Amygdala (tissue), 56 donors: ENCODE data around the gene LPA.
"Not testable (repeated sequence)": the region's sequence is repeated elsewhere in the genome, so short reads cannot be mapped to it uniquely, and the experiment has no call there.

ENCODE experiments used
- DNase-seq, 56 donors: peaks; one replicate each; lab custom pipeline; 2025; lab: John Stamatoyannopoulos, UW

The LPA gene

DNA sequence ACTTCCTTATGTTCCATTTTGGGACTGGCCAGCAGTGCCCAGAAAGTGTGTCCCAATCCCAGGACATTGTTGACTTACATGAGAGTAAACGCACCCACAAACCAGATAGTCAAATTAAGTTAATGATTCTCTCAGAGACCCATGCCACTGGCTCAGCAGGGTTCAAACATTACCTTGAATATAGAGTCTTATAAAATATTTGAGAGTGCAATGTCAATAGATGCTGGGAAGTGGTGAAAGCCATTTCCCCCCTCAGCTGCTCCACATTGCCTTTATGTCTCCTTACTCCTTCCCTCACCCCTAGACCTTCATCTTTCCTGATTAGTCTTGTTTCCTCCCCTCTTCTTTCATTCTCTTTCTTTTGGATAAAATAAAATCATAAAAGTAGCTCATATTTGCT, at the start of gene LPA:
TSS of gene LPA (minus strand) at position 78 of the 400 bp plus-strand sequence. CDS start at position 17, 61 bp downstream.
- DNase-seq = not testable (repeated sequence)

DNA sequence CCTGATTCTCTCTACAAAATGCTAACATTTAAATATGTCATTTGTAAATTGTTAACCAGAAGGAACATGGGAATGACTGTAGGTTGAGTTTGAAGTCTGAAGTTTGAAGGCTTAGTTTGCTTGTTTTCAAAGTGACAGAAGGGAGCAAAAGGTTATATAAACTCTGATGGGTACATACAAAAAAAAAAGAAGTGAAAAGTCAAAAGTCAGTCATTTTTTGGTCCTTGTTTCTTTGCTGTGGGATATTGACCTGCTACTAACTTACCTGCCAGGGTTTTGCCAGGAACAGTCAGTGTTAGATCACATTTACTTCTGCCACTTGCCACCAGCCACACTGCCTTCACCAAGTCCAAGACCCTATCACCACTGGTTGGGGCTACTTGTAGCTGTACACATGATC, 44.9 kb upstream of the LPA start:
- DNase-seq = not testable (repeated sequence)

DNA sequence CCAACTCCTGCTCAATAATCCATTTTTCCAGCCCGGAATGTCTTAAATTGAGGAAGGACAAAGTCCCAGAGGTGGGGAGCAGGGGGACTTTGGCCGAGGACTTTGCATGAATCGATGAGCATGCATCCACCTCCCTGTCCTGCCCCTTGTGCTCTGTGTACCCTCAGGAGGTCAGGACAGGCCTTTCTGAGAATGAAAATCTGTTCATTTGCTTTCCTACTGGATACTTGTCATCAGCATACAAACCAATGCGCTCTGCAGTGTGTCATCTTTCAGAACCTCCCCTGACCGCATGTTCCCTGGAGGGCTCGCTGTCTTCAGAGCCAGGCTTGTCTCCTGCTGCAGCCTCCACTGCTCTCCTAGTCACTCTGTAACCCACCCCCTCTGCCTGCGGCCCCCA, 40.6 kb upstream of the LPA start:
- not testable (repeated sequence) for DNase-seq

DNA sequence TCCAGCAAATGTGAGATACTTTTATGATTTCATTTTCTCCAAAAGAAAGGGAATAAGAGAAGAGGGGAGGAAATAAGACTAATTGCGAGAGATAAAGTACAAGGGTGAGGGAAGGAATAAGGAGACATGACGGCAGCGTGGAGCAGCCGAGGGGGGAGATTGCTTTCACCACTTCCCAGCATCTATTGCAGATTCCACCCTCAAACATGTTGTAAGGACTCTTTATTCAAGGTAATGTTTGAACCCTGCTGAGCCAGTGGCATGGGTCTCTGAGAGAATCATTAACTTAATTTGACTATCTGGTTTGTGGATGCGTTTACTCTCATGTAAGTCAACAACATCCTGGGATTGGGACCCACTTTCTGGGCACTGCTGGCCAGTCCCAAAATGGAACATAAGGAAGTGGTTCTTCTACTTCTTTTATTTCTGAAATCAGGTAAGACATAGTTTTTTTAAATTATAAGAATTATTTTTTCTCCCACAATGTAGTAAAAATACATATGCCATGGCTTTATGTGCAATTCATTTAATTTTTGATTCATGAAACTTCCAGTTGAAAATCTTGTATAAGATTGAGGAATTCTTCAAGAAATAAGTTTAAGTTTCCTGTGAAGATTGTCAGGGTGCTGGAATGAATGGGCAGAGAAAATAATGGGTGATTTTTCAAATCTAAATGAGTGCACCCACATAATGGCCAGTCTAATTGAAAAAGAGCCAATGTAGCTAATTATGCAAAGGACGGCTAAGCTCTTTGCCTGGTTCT, 38.0 kb upstream of the LPA start, which contains the start of gene PLG:
TSS of gene PLG (plus strand) at position 327 of the 763 bp plus-strand sequence. CDS start at position 388, 61 bp downstream.
- DNase-seq = not testable (repeated sequence)

GRCh38 chr6:160697826-160698225, 33.8 kb upstream of the LPA start:
- DNase-seq = no peak

DNA sequence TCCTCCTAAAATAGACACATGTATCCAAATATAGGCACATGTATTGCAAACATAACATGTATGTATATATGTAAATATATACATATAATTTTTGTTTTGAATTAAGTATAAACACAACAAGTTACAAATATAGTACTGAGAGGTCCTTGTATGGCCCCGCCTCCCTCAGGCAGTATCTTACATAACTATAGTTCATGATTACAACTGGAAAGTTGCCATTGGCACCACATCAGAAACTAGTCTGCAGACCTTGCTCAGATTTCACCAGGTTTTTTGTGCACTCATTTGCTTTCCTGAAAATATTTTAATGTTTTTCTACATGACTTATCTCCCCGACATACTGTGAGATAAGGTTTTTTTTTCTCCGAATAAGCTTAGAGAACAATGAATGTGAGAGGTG, 32.8 kb upstream of the LPA start:
- not testable (repeated sequence) for DNase-seq

DNA sequence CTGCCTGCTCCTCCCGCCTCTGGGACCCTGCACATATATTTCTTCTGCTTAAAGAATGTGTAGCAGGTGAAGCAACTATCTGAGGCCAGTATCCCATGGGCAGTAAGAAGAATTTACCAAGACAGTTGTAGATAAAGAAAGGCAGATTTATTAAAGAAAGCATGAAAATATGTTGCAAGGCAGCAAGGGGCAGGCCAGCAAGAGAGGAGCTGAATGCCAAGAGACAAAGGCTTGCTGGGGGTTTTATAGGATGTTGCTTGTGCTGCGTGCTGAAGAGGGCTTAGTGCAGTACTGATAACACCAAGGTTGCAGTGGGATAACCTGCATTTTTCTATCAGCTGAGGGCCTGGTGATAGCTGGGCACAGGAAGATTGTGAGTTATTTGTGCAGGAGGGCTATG, 31.5 kb upstream of the LPA start:
- not testable (repeated sequence) for DNase-seq

DNA sequence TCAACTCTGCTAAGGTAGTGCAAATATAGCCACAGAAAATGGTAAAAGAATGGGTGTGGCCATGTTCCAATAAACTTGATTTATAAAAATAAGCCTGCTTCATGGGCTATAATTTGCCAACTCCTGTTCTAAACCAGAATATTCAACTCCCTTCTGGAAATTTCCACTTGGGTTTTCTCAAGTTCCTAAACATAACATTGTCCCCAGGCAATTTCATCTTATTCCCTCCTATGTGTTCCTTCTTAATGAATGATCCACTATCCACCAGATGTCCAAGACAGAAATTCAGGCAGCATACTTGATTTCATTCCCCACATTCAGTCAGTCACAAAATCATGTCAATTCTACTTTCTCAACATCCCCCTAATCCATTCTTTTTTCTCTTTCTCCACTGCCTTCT, 30.9 kb upstream of the LPA start:
- DNase-seq = not testable (repeated sequence)

DNA sequence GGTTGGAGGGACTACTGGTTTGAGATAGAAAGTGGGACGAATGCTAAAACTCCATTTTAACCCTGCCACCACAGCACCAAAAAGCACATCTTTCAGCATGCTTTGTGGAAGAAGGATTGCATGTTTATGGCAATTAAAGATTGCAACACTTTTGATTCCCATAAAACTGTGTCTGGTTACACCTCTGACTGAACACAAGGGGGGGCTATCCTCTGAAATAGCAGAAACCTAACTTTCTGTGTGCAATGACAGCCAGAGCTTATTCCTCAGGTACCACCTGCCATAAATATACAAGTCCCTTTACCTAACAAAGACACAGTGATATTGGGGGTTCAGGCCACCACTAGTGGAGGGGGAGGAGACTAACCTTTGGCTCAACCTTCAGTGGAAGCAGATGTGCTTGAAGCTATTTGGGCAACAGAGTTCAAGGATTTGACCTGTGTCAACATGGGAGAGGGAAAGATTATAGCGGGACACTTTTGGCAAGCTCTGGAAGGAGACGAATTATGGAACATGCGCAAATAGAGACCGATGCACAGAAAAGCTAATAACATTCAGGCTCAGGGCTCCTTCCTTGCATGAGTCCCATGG, 28.4 kb upstream of the LPA start:
- DNase-seq = no peak

- DNase-seq = no peak
Observed at GRCh38 chr6:160691617-160692016, 27.5 kb upstream of the LPA start.

DNA sequence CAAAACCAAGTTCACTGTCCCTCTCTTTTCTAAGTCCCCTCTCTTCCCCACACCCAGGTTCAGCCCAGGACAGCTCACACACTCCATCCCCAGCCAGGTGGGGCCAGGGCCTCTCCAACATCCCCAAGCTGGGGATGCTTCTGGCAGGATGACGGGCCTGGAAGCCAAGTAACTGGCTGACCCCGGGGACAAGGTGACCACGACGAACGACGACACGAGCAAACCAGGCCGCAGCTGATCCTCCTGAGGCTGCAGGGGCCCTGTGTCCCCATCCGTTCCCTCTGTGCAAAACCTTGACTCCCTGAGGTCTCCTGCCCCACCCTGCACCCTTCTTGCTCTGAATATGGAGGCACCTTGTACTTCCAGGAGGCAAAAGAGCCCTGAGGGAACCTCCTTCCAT, 26.4 kb upstream of the LPA start:
- DNase-seq = no peak

DNA sequence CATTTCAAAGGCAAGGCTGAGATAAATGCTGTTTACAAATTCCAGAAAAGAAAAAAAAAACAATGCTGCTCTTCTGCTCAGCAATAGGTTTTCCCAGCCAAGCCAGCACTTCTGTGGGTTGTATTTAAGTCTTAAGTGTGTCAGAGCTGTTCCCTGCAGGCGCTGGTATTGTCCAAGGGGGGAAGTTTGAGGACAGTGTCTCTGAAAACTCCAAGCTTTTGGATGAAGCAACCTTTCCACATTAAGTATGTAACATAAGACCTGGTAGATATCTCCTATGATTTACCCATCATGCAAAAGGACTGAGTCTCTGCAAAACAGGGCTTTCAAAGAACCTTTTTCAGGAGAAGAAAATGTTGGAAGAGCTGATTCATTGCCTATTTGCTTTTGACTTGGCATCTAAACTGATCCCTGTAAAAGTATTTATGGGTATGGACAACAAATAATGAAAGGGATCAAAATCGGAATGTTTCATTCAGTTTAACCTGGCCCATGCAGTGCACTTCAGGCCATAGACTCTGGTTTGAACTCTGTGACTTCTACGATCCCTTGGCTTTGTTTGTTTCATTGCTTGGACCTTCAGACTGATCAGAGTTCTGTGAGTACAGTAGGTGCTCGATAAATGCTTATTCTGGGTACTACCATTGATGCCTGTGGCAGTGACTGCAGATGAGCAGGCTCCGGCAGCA, 21.8 kb upstream of the LPA start:
- no peak for DNase-seq

- DNase-seq = not testable (repeated sequence)
Observed at GRCh38 chr6:160685101-160685761, 21.2 kb upstream of the LPA start.

DNA sequence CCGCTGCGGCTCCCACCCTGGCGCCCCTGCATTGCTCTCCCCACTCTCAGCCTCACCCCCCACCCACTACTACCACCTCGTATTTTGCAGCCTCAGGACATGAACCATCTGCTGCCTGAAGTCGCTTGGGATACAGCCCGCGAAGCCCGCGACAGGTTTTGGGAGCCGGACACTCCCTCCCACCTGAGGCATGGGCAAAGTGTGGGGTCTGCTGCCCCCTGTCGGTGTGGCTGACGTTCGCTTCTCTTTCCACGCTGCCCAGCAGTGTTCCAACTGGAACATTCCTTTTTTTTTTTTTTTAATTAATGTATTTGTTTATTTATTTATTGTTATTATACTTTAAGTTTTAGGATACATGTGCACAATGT, 15.3 kb upstream of the LPA start:
- no peak for DNase-seq

DNA sequence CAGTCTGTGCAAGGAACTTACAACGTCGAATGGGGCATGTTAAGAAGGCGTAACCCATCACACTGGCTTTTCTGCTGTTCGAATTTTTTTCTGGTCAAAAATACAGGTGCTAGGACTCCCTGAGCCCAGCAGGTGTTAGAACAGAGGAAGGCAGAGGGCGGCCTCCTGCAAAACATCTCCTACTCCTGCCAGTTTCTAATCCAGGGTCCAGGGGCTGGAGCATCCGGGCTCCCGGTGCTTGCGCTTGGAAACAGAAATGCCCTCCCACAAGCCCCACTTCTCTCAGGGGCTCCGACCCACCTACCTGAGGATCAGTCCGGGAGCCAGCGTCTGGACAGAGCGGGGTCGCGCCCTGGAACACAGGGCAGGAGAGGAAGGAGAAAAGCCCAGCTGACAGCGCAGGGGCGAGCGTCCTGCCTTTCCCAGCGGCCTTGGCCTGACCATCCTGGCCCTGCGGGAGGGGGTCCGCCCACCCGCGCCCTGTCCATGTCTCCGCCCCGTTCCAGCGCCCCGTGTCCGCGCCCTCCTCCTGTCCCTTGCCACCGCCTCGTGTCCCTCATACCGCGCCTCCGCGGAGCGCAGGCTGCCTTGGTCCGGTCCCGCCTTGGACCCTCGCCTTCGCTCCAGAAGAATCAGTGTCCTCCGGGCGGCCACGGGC, 14.8 kb upstream of the LPA start:
- no peak for DNase-seq

- DNase-seq = no peak
Observed at GRCh38 chr6:160678230-160678629, 14.2 kb upstream of the LPA start.

DNA sequence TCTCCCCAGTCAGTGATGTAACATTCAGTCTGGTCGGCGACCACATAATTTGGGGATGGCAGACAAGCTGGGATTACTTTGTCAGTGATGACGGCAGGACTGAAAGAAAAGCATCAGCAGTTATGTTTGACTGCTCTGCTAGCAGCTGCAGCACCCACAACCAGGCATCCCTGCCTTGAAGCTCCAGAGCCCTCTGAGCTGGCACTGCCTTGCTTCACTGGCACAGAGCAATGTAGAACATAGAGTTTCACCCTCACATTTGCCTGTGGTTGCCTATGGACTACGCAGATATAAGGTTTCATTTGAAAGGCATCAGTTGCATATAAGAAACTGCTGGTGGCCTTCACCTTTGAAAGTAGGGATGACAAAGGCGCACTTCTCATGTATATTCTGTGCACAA, 12.3 kb upstream of the LPA start:
- DNase-seq = not testable (repeated sequence)

GRCh38 chr6:160668589-160668988, 4.5 kb upstream of the LPA start:
- DNase-seq = no peak

DNA sequence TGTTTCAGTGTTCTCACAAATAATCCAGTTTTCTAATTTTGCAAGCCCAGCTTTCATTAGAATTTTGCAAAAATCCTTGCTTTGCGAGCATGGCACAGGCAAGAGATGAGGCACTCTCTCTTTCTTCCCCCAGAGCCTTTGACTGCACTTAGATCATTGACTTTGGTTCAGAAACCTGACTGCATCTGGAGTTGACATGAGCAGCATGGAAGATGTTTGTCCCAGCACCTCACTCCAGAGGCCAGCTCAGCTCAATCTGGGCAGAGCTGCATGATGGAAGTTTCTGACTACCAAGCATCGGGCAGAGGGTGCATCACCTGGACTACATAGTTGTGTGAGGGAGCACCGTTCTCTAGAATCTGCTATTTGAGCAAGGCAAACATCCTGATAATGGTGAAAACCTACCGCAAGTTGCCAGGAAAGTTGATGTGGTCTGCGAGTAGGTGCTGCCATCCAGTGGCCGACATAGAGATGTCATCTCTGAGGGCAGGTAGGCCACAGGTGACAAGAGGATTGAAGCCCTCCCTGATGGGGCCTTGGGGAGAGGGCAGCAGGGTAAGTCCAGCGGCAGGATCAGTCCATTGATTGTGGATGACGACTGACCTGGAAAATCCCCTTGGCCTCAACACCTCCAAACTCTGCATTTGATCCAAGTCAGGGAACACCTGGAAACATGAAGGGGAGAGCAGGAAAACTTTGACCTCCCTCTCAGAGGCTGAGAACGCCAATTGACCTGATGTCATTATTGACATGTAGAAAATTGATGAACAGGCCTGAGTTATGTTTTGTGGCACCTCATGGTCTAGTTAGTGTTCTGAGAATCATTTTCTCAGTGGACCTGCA, 3.8 kb upstream of the LPA start:
- DNase-seq = no peak

GRCh38 chr6:160662842-160663241, 1.2 kb downstream of the LPA start:
- DNase-seq = no peak
